Esophagus muscularis mucosa (tissue), 3 donors: ENCODE results near the gene FKBP14.

Experiments
- CTCF ChIP-seq, 3 experiments: fragments of 200-600 bp in 2 of 3; fragments of 450-650 bp in 1 of 3; sonication (generic) in 2 of 3; IDR thresholded peaks; one replicate each; pipeline ENCODE4 v1.5.1; 2017 to 2019; ENCODE audit warnings: antibody characterized with exemption in 3 of 3, mild to moderate bottlenecking in 2 of 3, moderate library complexity in 1 of 3
- POLR2AphosphoS5 ChIP-seq, 2 donors: sonication (generic); formaldehyde crosslinking; IDR thresholded peaks; one replicate each; pipeline ENCODE4 v1.6.1; 2017; ENCODE audit warnings: antibody characterized with exemption in 2 of 2

GRCh38 chr7:30023524-30023923 is 3.0 kb downstream of the FKBP14 start:
- no peak for TF ChIP-seq CTCF (IDR thresholded peaks at IDR 0.05)
- no peak for TF ChIP-seq POLR2AphosphoS5 (IDR thresholded peaks at IDR 0.05)
